ENCODE data around the gene CDK14.

DNA sequence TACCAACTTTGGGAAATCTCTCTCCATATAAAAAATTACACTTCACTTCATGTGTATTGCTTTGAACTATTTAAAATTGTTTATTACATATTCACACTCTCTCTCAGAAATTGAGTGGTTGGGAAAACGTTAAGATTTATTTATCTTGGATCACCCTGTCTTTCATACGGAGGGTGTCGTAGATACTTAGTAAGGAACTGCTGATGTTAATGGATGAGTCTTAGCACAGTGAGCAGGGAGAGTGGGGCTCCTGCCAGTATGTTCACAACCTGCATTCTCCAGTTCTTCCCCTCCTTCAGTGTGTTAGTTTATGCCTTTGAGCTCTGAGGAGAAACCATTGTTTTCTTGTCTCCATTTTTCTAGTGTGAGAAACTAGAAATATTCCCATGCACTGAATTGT, 67.1 kb downstream of the CDK14 start:
- TF ChIP-seq EZH2 (optimal IDR thresholded peaks at IDR 0.05; ENCODE audit: low read depth, low read length), result no peak
- TF ChIP-seq, protein P1, sequence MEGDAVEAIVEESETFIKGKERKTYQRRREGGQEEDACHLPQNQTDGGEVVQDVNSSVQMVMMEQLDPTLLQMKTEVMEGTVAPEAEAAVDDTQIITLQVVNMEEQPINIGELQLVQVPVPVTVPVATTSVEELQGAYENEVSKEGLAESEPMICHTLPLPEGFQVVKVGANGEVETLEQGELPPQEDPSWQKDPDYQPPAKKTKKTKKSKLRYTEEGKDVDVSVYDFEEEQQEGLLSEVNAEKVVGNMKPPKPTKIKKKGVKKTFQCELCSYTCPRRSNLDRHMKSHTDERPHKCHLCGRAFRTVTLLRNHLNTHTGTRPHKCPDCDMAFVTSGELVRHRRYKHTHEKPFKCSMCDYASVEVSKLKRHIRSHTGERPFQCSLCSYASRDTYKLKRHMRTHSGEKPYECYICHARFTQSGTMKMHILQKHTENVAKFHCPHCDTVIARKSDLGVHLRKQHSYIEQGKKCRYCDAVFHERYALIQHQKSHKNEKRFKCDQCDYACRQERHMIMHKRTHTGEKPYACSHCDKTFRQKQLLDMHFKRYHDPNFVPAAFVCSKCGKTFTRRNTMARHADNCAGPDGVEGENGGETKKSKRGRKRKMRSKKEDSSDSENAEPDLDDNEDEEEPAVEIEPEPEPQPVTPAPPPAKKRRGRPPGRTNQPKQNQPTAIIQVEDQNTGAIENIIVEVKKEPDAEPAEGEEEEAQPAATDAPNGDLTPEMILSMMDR (IDR thresholded peaks at IDR 0.05; ENCODE audit: low read length), result no peak
